AG08395 (cell line): ENCODE data around the gene OR52E1.

Experiments used
- DNase-seq: peaks from one replicate; pipeline ENCODE4 v3.0.0; 2012; ENCODE audit warnings: mixed read lengths, low spot score

Gene OR52E1

DNA sequence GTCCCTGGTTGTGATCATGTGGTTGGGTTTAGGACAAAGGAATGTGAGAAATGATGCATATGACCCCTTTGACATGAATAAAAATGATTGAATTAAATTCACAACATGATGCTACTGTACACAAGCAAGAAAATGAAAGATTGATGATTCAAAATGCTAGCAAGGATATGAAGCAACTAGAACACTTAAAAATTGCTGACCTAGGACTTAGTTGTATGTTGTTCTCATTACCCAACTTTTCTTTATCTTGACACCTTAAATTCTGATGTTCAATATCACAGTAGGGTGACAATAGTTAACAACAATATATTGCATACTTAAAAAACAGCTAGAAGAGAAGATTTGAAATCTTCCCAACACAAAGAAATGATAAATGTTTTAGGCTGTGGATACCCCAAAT lies 48.2 kb downstream of the OR52E1 start:
- no peak for DNase-seq

DNA sequence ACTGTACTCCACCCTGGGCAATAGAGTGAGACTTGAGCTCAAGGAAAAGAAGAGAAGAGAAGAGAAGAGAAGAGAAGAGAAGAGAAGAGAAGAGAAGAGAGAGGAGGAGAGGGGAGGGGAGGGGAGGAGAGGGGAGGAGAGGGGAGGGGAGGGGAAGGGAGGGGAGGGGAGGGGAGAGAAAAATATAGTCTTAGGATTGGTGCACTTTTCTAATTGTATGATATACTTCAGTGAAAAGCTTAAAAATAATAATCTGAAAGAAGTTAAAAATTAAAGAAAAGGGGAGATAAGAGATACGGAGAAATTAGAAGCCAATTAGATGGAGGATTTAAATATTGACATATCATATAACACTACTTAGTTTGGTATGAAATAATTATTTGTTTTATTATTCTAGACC lies 49.5 kb downstream of the OR52E1 start:
- DNase-seq = no peak
